K562 (cell line): Measurements from ENCODE around the gene TREX2. TPM values are rescaled to one million over a fixed set of nuclear protein-coding genes. Genes with fewer than 3 reads are reported as not detected.

Source experiments
- ATAC-seq: fragments of 200-7000 bp; cut with Tn5 transposase; 3 replicates; pipeline ENCODE4 v1.9.1; 2020; ENCODE audit warnings: moderate library complexity
- BruUV-seq: library from RNA; stranded (reverse); fragments of 400-500 nt; replicated peaks from 2 replicates; lab custom pipeline; 2021; lab: Mats Ljungman, UMichigan
- CTCF ChIA-PET: fragments of 300-600 bp; formaldehyde crosslinking; extraction: SDS; loops from one replicate; lab custom pipeline; 2021; ENCODE audit warnings: low intra/inter-chr PET ratio; lab: Yijun Ruan, JAX
- POLR2A ChIA-PET: fragments of 300-600, 350-650 bp; sonication (Branson Sonifier 250); formaldehyde crosslinking; extraction: SDS; loops from one replicate; lab custom pipeline; 2021; ENCODE audit warnings: antibody characterized with exemption, inconsistent platforms; lab: Yijun Ruan, JAX
- DNase-seq, 4 experiments: peaks; one replicate each; pipeline versions ENCODE4 v3.0.0 to v3.0.0-alpha.2; 2011 to 2018; ENCODE audit warnings: low spot score in 3 of 4, mixed read lengths in 3 of 4; ENCODE audit errors: extremely low read depth in 1 of 4
- FAIRE-seq: peaks from 2 replicates; lab custom pipeline; 2011; peaks lifted over from hg19 to GRCh38; lab: Jason Lieb, UNC
- H2AFZ ChIP-seq: 2 replicates; pipeline ENCODE4 v1.6.0; 2011; ENCODE audit warnings: low read depth, low read length, control low read depth, inconsistent platforms
- H3K27ac ChIP-seq: fragments of 200-600 bp; 3 replicates; pipeline ENCODE4 v1.8.0; 2011; ENCODE audit warnings: low read depth, mild to moderate bottlenecking, control low read depth, inconsistent platforms, low read length, moderate library complexity, mixed read lengths; ENCODE audit errors: extremely low read depth
- H3K27me3 ChIP-seq, 2 experiments: fragments of 300-600 bp in 1 of 2; 2 replicates in 1 of 2; 3 replicates in 1 of 2; pipeline versions ENCODE4 v1.6.0 to v1.8.0; 2011; ENCODE audit warnings: inconsistent platforms in 2 of 2, low read length in 2 of 2, mild to moderate bottlenecking in 1 of 2, mixed read lengths in 1 of 2, moderate library complexity in 1 of 2; ENCODE audit not compliant: control insufficient read depth in 2 of 2, insufficient read depth in 2 of 2
- H3K36me3 ChIP-seq: fragments of 300-600 bp; 3 replicates; pipeline ENCODE4 v1.8.0; 2011; ENCODE audit warnings: mild to moderate bottlenecking, low read length, inconsistent platforms; ENCODE audit not compliant: control insufficient read depth, insufficient read depth
- H3K4me1 ChIP-seq, 2 experiments: fragments of 200-600 bp in 1 of 2; replicated peaks in 1 of 2; 2 replicates in 1 of 2; 3 replicates in 1 of 2; pipeline versions ENCODE4 v1.5.1 to v1.8.0; 2011; ENCODE audit warnings: inconsistent platforms in 2 of 2, low read length in 2 of 2, mild to moderate bottlenecking in 1 of 2, mixed read lengths in 1 of 2, moderate library complexity in 1 of 2; ENCODE audit not compliant: control insufficient read depth in 2 of 2, insufficient read depth in 2 of 2
- H3K4me2 ChIP-seq: 2 replicates; pipeline ENCODE4 v1.6.1; 2011; ENCODE audit warnings: low read length, control low read depth, inconsistent platforms, mixed read lengths; ENCODE audit not compliant: insufficient read depth
- H3K4me3 ChIP-seq: fragments of 200-600 bp; sonication (generic), shearing (Covaris generic); 2 replicates; pipeline ENCODE4 v1.5.1; 2016; ENCODE audit warnings: control low read depth, inconsistent platforms
- H3K79me2 ChIP-seq: fragments of 200-600 bp; 3 replicates; pipeline ENCODE4 v1.8.0; 2011; ENCODE audit warnings: low read length, inconsistent platforms; ENCODE audit not compliant: control insufficient read depth, insufficient read depth
- H3K9ac ChIP-seq, 2 experiments: 2 replicates each; pipeline versions ENCODE4 v1.6.0 to v1.6.1; 2011; ENCODE audit warnings: low read depth in 2 of 2, low read length in 2 of 2, control low read depth in 1 of 2, inconsistent platforms in 1 of 2, mild to moderate bottlenecking in 1 of 2, mixed read lengths in 1 of 2; ENCODE audit not compliant: insufficient read depth in 1 of 2
- H3K9me1 ChIP-seq: one replicate; pipeline ENCODE4 v1.6.0; 2011; ENCODE audit warnings: inconsistent platforms, mild to moderate bottlenecking, low read length, moderate library complexity; ENCODE audit not compliant: control insufficient read depth, insufficient read depth
- H3K9me3 ChIP-seq: replicated peaks from 2 replicates; pipeline ENCODE4 v1.5.1; 2011; ENCODE audit warnings: low read depth, low read length, inconsistent platforms; ENCODE audit not compliant: control insufficient read depth, insufficient read depth
- H4K20me1 ChIP-seq: replicated peaks from 2 replicates; pipeline ENCODE4 v1.6.1; 2011; ENCODE audit warnings: low read length, inconsistent platforms, mixed read lengths; ENCODE audit not compliant: control insufficient read depth, insufficient read depth
- NRF1 ChIP-seq, 2 experiments: fragments of 450-650 bp; IDR thresholded peaks in 1 of 2; conservative IDR thresholded peaks in 1 of 2; 2 replicates each; pipeline ENCODE4 v1.6.1; 2014; ENCODE audit warnings: mild to moderate bottlenecking in 2 of 2
- RAD21 ChIP-seq, 2 experiments: fragments of 250-450 bp in 1 of 2; fragments of 450-650 bp in 1 of 2; sonication (Bioruptor Pico) in 1 of 2; formaldehyde crosslinking in 1 of 2; IDR thresholded peaks in 1 of 2; conservative IDR thresholded peaks in 1 of 2; 2 replicates each; pipeline versions ENCODE4 v1.4.0 to v1.8.0; 2020 to 2022; ENCODE audit warnings: mild to moderate bottlenecking in 2 of 2, moderate library complexity in 1 of 2
- SIN3A ChIP-seq, 2 experiments: fragments of 150-350 bp in 1 of 2; IDR thresholded peaks; 2 replicates each; pipeline ENCODE4 v1.6.1; 2011 to 2016; ENCODE audit warnings: borderline replicate concordance in 2 of 2, low read depth in 2 of 2, low read length in 2 of 2, mild to moderate bottlenecking in 2 of 2, moderate library complexity in 2 of 2; ENCODE audit not compliant: control insufficient read depth in 1 of 2
- WGBS: fragments of 100-300 bp; shearing (Covaris generic); methylation state at CpG from one replicate; pipeline ENCODE4 v1.1.6; 2016; ENCODE audit warnings: low coverage, mixed read lengths; ENCODE audit not compliant: insufficient coverage; ENCODE audit errors: missing lambda C conversion rate; 5-methylcytosine and 5-hydroxymethylcytosine counted together
- in situ Hi-C: fragments of 300-500 bp; cut with MboI; formaldehyde crosslinking; loops from 4 replicates; pipeline ENCODE4 v1.15.0; 2018; ENCODE audit warnings: inconsistent platforms, mixed read lengths
- intact Hi-C: fragments of 100-400 bp; cut with micrococcal nuclease; formaldehyde crosslinking; loops from 2 replicates; pipeline ENCODE4 v1.14.2; 2022
- polyA plus RNA-seq, 8 experiments: library from polyadenylated mRNA; depleted of rRNA in 4 of 8; stranded (reverse) in 5 of 8; unstranded in 3 of 8; fragments of >200 nt; fragmentation: Nextera tagmentation in 2 of 8; fragmentation: Illumina TruSeq in 1 of 8; extraction: Ambion mirVana in 2 of 8; extraction: Trizol in 1 of 8; gene quantifications; 2 replicates each; pipeline versions ENCODE4 v1.2.1 to v1.2.3, GENCODE V29; 2011 to 2014; ENCODE audit warnings: inconsistent platforms in 1 of 8, missing spikeins in 1 of 8
- total RNA-seq, 7 experiments: library from RNA; depleted of rRNA in 6 of 7; stranded (reverse); fragments of >200 nt in 6 of 7; fragmentation: Illumina TruSeq in 2 of 7; extraction: Trizol in 2 of 7; gene quantifications; 2 replicates each; pipeline versions ENCODE4 v1.2.1 to v1.2.3, GENCODE V29; 2011 to 2021; ENCODE audit warnings: low replicate concordance in 1 of 7

Gene TREX2
- total and polyA plus RNA-seq, 9 of the 15 experiments (the other 6 are each of a cell fraction or from before 2014, with no cell fraction given): 0.07 to 1.5 (median 0.33) TPM; not detected in 2

DNA sequence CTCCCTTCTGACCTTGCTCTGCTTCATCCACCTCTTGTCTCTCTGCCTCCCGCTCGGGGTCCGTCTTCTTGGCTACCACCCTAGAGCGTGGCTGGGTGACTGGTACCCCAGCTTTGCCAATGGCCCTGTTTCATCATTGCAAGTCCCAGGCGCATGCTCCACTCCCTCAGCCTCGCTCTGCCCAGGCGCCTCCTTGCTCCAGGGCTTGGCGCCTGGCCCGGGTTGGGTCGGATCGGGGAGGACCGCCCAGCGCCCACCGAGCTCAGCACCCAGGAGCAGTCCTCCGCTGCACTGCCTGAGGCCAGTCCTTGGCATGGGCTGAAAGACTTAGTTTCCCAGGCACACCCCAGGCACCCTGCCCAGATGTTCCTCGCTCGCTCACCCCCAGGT is 49.5 kb upstream of the TREX2 start:
- Histone ChIP-seq H3K27ac (no peak overlapping the region), H2AFZ (no peak overlapping the region), H3K9me3 (no peaks in the 10 kb centered on the region), H4K20me1 (no peaks in the 10 kb centered on the region), H3K27me3 (peaks cover 2 to 53% of the 10 kb centered on the region in 2 experiments; a peak in 4 of 5 replicates), H3K79me2 (no peaks in the 10 kb centered on the region), H3K36me3 (no peaks in the 10 kb centered on the region), H3K9me1 (no peaks in the 10 kb centered on the region), H3K4me1 (peaks cover 0 to 24% of the 10 kb centered on the region in 2 experiments; a peak in 2 of 5 replicates), H3K4me3 (no peak overlapping the region), H3K9ac (no peak overlapping the region), H3K4me2 (no peak overlapping the region)
- ATAC-seq (no peak), DNase-seq (no peak), FAIRE-seq (no peak)
- ChIA-PET CTCF (no interaction called here), POLR2A (no interaction called here)
- intact Hi-C loops (no loop called here), in situ Hi-C loops (loop anchor here (5.0 kb wide), 1 partner anchor 322 kb away; no protein-coding TSS in a partner anchor)
- no TSS peak for BruUV-seq
- WGBS: 2% methylated on average over 10 of the region's 17 CpGs
- TF ChIP-seq NRF1 (conservative IDR thresholded peaks at IDR 0.05 in 1 of 2, IDR thresholded peaks at IDR 0.05 in 1 of 2) (peak; percentile 63 to 69), SIN3A (IDR thresholded peaks at IDR 0.05; ENCODE audit: borderline replicate concordance in 2 of 2, control insufficient read depth in 1 of 2, low read depth in 2 of 2, low read length in 2 of 2) (no peak)

DNA sequence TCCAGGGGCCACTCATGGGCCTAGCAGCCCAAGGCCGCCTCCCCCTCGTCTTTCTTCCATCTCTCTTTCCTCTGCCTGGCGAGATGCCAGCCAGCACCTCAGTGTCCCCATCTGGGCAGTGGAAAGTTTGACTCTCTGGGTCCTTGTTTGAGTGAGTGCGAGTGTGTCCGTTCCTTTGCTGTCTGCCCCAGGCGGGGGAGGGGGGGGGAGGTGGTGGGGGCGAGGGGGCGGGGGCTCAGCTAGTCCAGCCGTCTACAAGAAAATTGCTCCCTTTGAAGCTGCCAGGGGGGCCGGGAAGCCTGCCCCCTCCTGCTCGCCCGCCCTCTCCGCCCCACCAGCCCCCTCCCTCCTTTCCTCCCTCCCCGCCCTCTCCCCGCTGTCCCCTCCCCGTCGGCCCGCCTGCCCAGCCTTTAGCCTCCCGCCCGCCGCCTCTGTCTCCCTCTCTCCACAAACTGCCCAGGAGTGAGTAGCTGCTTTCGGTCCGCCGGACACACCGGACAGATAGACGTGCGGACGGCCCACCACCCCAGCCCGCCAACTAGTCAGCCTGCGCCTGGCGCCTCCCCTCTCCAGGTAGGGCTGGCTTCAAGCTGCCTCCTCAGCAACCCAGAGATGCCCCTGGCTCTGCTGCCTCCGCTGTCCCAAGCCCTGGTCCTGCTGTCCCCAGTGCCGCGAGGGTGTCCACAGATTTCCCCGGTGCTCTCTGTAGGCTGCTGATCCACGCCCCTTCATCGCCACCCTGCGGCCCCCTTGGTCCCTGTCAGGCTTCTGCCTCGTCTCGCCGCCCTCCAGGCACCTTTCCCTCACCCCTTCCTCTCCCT is 48.9 kb upstream of the TREX2 start, which contains the start of gene BGN:
TSS of gene BGN (plus strand) at position 440 of the 821 bp plus-strand sequence. CDS start 9,652 bp downstream, outside the sequence.
- POLR2A ChIA-PET: no interaction called here
- Histone ChIP-seq H3K4me3 (no peak within 1 kb of the TSS), H3K27me3 (peaks cover 2 to 48% of the 10 kb centered on the region in 2 experiments; a peak in 4 of 5 replicates), H3K9me1 (no peaks in the 10 kb centered on the region), H3K9me3 (no peaks in the 10 kb centered on the region), H3K36me3 (no peaks in the 10 kb centered on the region), H3K4me2 (no peak within 1 kb of the TSS), H4K20me1 (no peaks in the 10 kb centered on the region), H2AFZ (no peak within 1 kb of the TSS), H3K9ac (no peak within 1 kb of the TSS; a peak in 1 of 4 replicates), H3K4me1 (peaks cover 0 to 24% of the 10 kb centered on the region in 2 experiments; a peak in 2 of 5 replicates), H3K27ac (no peak within 1 kb of the TSS), H3K79me2 (no peaks in the 10 kb centered on the region)
- FAIRE-seq (no peak), ATAC-seq (peak; percentile 78), DNase-seq (peak; percentile 34 to 48 (median 42))
- intact Hi-C loops (no loop called here), in situ Hi-C loops (loop anchor here (5.0 kb wide), 1 partner anchor 323 kb away; no protein-coding TSS in a partner anchor)
- CTCF ChIA-PET: no interaction called here
- WGBS: 7% methylated on average over 13 of the region's 41 CpGs
- BruUV-seq: no TSS peak
- peak in 1 of 2 experiments; percentile 58; a peak in 2 of 4 replicates for TF ChIP-seq RAD21 (CRISPR knock-in tag; conservative IDR thresholded peaks at IDR 0.05 in 1 of 2, IDR thresholded peaks at IDR 0.05 in 1 of 2)
